CD4-positive, alpha-beta T cell treated with Interleukin-21 for 1 hour (primary cell): Measurements from ENCODE around the gene ASB10.

Source experiments
- DNase-seq: peaks from one replicate; pipeline ENCODE4 v3.0.0-alpha.2; 2020

ASB10 gene

DNA sequence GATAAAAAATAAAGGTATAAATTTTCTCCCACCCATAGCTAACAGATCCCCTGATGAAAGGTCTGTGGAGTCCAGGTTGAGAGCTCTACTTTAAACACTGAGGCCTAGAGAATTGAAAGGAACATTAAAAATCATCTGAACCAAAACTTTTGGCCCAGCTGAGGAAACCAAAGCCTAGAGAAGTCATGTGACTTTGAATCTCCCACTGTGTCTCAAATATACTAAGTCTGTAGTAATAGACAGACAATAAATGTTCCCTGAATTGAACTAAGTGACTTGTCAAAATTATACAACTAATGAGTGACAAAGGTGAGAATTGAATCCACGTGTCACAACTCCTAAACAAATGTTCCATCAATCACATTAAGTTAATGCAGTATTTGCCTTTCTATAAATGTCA is 25.3 kb downstream of the ASB10 start:
- no peak for DNase-seq

DNA sequence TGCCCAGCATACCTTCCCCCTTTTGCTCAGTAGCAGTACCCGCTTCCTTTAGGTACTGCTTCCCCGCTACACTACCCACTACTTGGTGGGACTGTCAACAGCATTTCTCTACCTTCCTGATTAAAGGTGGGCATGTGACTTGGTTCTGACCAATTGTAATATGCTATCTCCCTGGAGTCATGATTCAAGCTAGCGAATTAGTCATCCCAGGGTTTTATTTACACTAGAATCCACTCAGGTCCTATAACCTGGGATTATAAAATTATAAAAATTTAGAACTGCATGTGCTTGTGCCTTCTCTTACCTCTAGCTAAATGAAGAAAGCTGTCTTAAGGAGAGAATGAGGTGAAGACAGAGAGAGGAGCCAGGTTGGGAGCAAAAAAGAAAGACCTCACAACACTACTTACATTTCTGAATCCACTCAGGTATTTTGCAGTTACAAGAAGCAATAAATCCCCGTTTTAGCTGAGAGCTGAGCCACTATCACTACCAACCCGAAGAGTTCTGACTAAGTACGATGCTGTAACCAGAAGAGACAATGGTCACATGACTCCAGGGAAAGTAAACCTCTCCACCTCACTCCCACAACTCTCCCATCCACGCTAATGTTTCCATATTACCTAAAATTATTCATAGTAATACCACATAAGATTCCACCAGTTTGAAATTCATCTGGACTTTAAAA is 29.3 kb downstream of the ASB10 start:
- no peak for DNase-seq

DNA sequence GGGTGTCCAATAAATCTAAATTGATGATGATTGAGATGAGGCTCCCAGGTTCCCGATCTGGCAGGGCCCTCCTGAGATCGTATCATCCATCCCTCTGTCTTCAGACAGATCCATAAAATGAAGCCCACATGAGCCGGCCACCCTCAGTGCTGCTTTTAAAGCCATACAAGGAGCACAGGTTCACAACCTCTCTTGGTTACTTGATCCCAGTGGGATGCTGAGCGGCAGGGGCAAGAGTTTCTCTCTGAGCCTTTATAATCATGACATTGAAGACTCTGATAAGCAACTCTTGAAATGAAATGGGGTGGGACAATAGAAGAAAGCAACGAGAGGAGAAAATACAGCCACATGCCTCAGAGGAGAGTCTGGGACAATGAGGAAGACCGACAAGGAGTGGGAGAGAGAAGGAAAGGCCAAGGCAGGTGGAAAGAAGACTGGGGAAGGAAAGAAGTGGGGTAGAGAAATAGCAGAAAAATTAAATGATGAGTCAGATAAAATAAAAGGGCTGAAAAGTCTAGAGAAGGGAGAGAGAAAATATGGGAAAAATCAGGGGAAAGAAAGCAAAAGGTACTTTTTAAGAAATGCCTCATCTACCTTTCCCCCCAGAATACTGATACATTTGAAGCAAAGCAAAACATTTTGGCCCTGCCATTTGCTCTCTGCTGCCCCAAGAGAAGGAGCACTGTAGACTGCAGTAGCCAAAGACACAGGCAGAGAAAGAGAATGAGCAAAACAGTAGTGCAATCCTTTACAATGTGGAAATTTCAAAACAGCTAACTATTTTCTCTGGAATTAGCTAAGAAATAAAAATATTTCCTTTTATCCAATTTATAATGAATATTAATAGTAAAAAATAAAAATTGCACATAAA is 34.2 kb downstream of the ASB10 start:
- no peak for DNase-seq

DNA sequence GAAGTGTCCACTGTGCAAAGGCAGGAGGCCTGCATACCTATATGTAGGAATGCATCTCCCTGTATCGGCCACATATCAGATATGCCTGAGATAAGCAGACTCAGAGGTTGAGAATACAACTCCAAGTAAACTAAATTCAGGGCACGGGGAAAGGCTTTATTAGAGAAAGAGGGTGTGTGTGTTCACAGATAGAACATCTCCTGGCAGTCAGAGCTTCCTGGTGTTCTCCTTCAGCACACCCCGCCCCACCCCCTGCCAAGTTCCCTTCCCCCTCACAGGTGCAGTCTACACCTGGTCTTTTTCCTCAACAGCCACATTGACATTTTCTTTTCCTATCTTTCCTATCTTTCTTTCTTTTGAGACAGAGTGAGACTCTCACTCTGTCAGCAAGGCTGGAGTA is 36.7 kb downstream of the ASB10 start:
- no peak for DNase-seq

DNA sequence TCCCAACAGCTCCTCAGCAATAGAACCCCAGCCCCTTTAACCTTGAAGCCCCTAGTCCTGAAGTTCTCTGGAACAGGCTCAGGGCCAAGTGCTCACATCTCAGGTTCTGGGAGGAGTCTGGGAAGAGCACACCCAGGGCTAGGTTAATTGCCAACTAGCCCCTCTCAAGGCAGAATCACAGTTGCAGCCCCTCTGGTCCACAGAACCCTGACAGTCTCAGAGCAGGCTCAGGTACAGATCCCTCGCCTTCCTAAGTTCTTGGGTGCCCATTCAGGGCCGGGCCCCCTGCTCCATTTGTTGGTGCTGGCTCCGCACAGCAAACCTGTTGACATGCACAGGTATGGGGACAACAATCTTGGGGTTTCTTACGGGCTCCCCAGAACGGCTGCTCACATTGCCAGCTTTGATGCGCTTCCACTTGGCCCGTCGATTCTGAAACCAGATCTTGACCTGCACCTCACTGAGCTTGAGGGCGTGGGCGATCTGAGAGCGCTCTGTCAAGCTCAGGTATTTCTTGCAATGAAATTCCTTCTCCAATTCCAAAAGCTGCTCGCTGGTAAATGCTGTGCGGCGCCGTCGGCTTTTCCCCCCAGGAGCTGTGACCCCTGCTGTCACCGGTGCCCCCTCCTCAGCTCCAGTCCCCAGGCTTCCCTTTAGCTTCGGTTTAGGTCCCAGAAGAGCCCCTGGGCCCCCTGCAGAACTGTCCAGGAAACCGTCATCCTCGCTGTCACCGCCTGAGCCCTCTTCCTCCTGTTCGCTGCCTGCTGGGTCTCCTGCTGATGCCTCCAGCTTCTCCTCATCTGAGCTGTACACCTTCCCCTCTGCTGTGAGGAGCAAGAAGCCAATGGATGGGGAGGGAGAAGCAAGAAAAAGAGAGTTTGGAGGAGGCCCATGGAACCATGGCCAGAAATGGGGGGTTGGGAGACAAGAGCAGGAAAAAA is 38.5 kb downstream of the ASB10 start:
- no peak for DNase-seq

DNA sequence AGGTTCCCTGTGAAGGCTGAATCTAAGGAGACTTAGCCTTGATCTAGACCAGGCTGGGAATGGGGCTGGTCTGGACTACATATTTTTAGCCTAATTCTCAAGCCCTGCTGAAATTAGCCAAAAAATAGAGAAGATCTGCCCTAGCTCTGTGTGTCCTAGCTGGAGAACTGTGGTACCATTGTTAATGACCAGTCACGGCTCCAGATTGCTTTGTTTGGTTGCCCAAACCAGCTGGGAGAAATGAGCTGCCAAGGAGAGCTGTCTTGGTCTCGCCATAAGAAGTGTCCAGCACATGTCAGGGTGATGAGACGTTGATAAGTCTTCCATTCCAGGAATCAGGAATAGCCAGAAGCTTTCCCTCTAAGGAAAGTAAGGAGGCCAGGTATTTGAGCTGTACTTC is 40.3 kb downstream of the ASB10 start:
- no peak for DNase-seq

DNA sequence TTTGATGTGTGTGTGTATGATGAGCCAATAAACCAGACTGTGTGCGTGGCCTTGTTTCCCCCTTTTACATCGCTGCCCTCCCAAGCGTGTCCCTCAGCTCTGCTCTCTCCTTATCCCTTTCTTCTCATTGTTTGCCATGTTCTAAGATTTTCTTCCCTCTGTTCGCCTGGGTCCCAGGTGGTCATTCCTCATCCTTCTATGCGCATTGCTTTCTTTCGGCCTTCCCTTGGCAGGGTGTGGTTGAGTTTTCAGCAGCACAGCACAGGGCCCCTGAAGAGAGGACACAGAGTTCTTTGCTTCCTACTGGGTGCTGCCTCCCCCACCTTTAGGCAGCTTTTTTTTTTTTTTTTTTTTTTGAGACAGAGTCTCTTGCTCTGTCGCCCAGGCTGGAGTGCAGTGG is 42.7 kb downstream of the ASB10 start:
- DNase-seq: no peak

DNA sequence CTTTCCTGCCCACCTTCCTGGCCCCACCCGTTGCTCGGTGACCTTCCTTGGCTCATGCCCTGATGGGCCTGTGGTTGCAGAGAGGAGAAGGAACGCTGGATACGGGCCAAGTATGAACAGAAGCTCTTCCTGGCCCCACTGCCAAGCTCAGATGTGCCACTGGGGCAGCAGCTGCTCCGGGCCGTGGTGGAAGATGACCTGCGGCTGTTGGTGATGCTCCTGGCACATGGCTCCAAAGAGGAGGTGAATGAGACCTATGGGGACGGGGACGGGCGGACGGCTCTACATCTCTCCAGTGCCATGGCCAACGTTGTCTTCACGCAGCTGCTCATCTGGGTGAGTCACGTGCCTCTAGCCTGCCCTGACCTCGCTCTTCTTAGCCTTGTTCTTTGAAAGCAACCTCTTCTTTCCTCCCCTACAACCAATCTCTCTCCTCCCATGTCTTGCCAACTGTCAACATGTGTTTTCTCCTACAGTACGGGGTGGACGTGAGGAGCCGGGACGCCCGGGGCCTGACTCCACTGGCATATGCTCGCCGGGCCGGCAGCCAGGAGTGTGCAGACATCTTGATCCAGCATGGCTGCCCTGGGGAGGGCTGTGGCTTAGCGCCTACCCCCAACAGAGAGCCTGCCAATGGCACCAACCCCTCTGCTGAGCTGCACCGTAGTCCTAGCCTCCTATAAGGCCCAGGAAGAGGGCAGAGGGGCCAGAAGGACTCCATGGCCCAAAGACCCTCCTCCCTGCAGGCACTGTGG is 43.6 kb downstream of the ASB10 start:
- no peak for DNase-seq

DNA sequence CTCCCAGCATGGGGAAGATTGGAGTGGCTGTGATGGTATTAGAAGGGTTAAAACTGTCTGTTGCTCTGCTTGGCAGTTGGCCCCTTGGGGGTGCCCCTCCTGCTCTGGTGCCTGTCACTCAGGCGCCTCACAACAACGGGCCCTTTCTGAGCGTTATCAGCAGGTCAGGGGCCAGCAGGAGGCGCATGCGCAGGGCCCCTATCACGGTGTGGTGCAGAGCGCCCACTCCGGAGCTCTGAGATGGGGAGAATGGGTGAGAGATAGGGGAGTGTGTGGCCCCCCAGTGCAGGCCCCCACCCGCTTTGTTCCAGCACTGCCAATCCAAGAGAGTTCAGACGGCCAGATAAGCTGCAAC is 44.4 kb downstream of the ASB10 start:
- no peak for DNase-seq

DNA sequence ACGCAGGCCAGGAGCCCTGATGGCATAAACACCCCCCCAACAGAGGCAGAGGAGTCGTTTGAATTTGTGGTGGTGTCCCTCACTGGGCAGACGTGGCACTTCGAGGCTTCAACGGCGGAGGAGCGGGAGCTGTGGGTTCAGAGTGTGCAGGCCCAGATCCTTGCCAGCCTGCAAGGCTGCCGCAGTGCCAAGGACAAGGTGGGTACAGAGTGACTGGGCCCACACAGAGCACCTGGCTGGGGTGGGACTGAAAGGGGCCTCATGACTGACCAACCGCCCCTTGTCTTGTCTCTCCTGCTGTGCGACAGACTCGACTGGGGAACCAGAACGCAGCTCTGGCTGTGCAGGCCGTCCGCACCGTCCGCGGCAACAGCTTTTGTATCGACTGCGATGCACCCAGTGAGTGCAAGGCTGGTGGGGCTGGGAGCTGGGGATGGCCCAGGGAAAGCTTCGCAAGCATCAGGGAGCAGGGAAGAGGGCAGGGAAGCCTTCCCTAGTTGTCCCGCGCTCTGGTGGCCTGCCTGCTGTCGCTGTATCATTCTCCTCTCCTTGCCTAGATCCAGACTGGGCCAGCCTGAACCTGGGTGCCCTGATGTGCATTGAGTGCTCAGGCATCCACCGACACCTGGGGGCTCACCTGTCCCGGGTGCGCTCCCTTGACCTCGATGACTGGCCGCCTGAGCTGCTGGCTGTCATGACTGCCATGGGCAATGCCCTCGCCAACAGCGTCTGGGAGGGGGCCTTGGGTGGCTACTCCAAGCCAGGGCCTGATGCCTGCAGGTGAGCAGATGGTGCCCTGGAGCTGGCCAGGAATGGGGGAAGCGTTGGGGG is 45.0 kb downstream of the ASB10 start:
- no peak for DNase-seq

DNA sequence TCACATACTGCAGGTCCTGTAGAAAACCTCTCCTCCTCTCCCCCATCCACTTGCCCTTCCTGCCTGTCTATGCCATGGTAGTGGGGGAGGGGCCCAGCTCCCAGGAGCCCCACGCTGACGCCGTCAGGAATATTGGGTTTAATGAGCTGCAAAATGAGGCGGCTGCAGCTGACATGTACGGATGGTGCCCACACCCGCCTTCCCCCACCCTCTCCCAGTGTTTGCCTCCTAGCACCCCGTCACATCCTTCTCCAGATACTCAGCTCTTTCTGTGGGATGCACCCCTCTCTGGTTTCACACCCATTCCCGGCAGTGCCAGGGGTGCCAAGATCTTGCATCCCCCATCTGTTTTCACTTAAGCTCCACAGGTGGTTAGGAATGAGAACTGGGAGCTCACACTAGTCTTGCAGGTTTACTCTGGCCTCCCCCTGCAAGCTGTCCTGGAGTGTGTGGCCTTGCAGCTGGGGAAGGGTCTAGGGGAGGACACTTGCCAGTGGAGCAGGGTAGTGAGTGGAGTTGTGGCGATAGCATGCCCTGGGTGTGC is 45.7 kb downstream of the ASB10 start:
- no peak for DNase-seq

DNA sequence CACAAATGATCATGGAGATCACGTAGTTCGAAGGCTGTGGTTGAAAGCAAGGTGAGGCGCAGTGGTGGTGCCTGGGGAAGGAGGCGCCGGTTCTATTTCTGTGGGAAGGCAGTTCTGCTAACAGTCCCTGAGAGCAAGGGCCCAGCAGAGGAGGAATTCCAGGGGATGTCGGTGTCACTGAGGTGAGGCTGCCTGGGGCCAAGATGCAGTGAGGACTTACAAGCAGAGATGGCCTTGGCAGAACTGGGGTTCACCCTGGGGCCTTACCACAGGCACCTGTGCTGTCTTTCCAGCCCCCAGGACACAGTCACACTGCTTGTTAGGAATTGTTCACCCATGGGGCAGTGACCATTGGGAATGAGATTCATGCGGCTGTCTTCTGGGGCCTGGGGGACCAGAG is 46.2 kb downstream of the ASB10 start:
- DNase-seq: no peak

DNA sequence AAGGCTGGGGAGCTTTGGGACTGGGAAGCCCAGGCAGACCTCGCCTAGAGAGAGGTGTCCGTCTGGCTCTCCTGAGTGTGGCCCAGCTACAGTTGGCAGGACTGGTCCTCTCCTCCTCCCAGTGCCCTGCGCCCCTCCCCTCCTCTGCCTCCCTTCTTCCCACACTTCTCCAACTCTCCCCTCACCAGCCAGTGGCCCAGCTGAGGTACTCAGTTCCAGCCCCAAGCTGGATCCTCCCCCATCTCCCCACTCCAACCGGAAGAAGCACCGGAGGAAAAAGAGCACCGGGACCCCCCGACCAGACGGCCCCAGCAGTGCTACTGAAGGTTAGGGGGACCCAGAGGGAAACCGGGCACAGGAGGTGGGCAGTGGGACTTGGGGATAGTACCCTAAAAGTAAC is 47.3 kb downstream of the ASB10 start:
- no peak for DNase-seq

DNA sequence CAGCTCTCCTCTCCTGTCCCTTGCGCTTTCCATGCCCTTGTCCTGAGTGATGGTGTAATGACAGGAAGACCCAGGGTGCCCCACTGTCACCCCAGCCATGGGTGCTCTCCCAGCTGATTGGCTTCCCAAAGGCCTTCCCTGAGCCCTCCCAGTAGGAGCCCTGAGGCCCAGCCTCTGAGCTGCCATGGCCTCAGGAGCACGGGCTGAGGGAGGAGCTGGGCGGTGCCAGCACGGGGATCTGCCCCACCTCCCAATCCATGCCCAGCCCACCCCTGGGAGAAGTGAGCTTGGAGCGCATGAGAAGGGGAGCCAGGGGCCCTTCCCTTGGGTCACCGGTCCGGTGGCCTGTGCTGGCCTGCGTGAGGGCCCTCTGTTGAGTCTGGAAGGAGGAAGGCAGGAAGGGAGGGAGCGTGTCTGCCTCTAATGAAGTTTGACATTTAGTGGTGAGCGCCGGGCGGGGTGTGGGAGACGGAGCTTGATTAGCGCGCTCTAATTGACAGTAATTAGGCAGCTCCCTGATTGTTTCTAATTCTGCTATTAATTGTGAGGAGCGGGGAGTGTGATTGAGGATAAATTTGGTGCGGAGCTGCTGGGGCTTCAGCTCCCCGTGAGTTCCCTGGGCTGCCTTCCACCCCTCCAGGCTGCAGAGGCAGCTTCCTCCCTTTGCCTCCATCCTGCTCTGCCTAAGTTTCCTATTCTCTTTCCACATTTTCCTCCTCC is 47.8 kb downstream of the ASB10 start:
- DNase-seq: no peak

DNA sequence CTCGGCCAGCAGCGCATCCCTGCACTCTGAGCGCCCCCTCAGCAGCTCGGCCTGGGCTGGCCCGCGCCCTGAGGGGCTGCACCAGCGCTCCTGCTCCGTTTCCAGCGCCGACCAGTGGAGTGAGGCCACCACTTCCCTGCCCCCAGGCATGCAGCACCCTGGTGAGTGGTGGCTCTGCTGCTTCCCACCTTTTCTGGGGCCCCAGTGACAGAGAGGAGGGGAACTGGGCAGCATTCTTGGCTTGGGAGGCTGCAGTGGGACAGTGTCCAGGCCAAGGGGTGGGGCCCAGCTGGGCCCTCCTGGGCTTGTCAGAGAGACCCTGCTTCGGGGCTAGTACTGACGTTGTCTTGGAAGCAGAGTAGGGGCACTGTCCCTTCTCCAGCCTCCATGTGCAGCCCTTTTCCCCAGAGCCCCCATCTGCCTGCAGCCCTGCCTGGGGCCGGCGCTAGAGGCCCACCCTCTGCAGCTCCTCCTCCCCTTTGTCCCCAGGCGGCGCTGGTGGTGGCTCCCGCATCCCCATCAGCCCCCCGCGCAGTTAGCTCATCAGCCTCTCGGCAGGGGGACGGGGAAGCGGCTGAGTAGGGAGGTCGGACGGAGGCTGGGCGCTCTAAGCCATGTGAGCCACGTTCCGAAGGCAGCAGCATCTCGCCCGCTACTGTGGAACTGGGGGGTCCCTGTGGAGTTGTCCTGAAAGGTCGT is 48.7 kb downstream of the ASB10 start:
- DNase-seq: no peak

DNA sequence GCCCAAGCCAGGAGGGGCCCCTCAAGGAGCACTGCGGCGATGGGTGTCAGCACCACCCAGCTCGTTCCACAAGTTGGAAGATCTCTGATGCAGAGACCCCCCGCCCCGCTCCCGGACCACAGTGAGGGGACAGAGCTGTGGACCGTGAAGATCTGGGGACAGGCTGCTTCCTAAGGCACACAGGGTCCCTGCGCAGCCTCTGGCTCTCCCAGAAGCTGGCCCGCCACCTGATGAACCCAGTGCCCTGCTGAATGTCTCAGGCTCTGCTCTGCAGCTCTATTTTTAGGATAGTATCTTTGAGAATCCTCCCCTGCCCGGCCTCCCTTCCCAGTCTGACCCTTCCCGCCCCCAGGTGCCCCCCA is 49.3 kb downstream of the ASB10 start:
- no peak for DNase-seq

DNA sequence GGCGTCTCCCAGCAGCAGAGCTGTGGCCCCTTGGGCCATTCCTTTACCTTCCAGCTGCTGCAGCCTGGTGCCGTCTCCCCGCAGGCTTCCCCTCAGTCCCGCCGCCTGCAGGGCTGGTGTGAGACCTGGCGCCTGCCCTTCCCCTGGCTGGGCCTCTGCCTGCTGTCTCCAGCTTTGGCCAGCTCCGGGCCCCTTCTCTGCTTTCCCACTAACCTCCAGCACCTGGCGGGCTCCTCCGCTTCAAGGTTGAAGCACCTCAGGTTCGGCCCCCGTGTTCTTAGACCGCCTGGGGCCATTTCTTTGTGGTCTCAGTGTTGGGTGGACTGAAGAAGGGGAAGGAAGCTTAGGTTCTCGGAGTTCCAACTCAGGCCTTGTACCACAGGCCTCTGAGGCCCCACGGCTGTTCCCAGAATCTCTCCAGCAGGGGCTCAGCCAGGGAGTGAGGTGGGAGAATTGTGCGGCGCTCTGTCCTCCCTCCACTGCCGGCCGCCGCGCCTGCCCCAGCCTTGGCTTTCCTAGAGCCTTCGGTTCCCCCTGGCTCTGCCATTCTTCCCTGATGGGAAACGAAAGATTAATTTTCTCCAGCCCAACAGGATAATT is 49.9 kb downstream of the ASB10 start:
- DNase-seq: no peak

DNA sequence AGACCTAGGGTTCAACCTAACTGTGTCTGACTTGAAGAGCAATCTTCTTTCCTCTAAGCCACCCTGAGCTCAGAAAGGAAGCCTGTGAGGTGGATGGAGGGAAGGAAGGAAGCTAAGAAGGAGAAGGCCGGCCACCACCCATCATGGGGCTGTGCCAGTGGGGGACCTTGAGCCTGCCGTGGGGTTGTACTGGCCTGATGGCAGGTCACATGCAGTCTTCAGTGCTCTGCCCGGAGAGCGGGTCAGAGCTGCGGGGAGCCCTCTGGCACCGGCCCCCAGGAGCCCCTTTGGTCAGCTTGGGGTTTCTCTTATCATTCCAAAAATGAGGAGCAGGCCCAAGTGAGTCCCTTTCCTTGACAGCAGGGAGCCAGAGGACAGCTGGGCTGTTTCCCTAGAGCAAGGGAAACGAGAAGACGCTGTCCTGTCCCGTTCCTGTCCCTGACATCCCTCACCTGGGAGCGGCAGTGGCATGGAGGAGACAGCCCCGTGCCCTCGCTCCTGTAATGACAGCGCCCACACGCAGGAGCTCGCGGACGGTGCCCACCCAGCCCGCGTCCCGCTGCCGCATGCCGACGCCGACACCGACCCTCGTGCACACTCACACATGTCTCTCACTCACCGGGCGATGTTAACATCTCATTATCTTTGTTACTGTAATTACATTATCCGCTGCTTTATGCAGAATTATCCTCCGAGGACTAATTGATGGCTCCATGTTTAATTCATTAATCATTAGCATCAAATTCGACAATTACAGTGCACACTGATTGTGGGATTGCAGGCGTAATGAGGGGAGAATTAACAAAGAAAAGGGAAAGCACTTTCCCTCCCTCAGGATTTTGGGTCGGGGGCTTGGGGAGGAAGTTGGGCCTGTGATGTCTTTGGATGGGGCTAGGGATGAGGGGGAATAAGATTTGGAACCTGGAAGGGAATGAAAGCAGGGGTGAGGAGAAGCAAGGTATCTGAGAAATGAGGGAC is 50.9 kb downstream of the ASB10 start:
- DNase-seq: no peak

DNA sequence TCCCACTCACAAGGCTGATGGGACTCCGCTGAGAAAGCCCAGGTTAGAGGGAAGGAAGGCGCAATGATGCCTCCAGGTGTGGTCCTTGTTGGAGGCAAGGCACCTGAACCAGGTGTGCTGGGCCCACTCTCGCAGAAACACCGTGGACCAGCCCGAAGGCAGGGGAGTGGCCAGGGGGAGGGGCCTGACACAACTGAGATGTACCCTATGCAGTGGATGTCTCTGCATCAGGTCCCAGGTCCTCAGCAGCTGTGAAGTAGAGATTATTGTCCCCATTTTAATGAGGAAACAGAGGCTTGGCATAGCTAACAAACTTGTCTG is 51.6 kb downstream of the ASB10 start:
- DNase-seq: no peak
